IMR-90 (cell line): Measurements from ENCODE around the gene SLC25A41. TPM values are rescaled to one million over a fixed set of nuclear protein-coding genes. Genes with fewer than 3 reads are reported as not detected.
"Not testable (repeated sequence)": the region's sequence is repeated elsewhere in the genome, so short reads cannot be mapped to it uniquely, and the experiment has no call there.

Source experiments
- ATAC-seq: fragments of 200-7000 bp; cut with Tn5 transposase; 2 replicates; pipeline ENCODE4 v1.9.1; 2020; ENCODE audit warnings: low read depth, mild to moderate bottlenecking, moderate library complexity
- BruUV-seq: library from RNA; stranded (reverse); fragments of 400-500 nt; replicated peaks from 2 replicates; lab custom pipeline; 2021; lab: Mats Ljungman, UMichigan
- CTCF ChIA-PET: fragments of 300-600 bp; formaldehyde crosslinking; extraction: SDS; loops from one replicate; lab custom pipeline; 2021; ENCODE audit warnings: antibody characterized with exemption; lab: Yijun Ruan, JAX
- POLR2A ChIA-PET: fragments of 300-600 bp; sonication (Branson Sonifier 250); formaldehyde crosslinking; loops from one replicate; lab custom pipeline; 2022; ENCODE audit warnings: antibody characterized with exemption; ENCODE audit not compliant: unreplicated experiment; lab: Charles Lee
- DNase-seq: peaks from one replicate; pipeline ENCODE4 v3.0.0; 2013
- H2AFZ ChIP-seq: replicated peaks from 2 replicates; pipeline ENCODE3; 2013; ENCODE audit warnings: low read length, mild to moderate bottlenecking; ENCODE audit not compliant: poor library complexity
- H2AK5ac ChIP-seq: 2 replicates; pipeline ENCODE4 v1.6.1; 2013; ENCODE audit warnings: low read depth, low read length, inconsistent platforms
- H2AK9ac ChIP-seq: replicated peaks from 2 replicates; pipeline ENCODE3; 2013; ENCODE audit warnings: mild to moderate bottlenecking, low read depth, low read length, moderate library complexity; ENCODE audit not compliant: poor library complexity
- H2BK120ac ChIP-seq: 2 replicates; pipeline ENCODE4 v1.6.1; 2013; ENCODE audit warnings: low read depth, low read length, inconsistent platforms
- H2BK15ac ChIP-seq: 3 replicates; pipeline ENCODE4 v1.6.1; 2013; ENCODE audit warnings: low read depth, low read length, inconsistent platforms
- H2BK20ac ChIP-seq: 2 replicates; pipeline ENCODE4 v1.6.1; 2013; ENCODE audit warnings: low read depth, mild to moderate bottlenecking, inconsistent platforms, low read length, moderate library complexity
- H2BK5ac ChIP-seq: 2 replicates; pipeline ENCODE4 v1.6.1; 2013; ENCODE audit warnings: mild to moderate bottlenecking, low read depth, low read length, inconsistent platforms; ENCODE audit not compliant: poor library complexity, severe bottlenecking
- H3K14ac ChIP-seq: replicated peaks from 2 replicates; pipeline ENCODE4 v1.6.1; 2013; ENCODE audit warnings: low read depth, low read length, inconsistent platforms
- H3K18ac ChIP-seq: 2 replicates; pipeline ENCODE4 v1.6.1; 2013; ENCODE audit warnings: low read depth, low read length, control low read depth
- H3K23ac ChIP-seq: 2 replicates; pipeline ENCODE4 v1.6.1; 2013; ENCODE audit warnings: low read depth, low read length, inconsistent platforms
- H3K27ac ChIP-seq: 2 replicates; pipeline ENCODE4 v1.5.1; 2013; ENCODE audit warnings: mild to moderate bottlenecking, control low read depth, low read length; ENCODE audit not compliant: insufficient read depth
- H3K27me3 ChIP-seq: 2 replicates; pipeline ENCODE4 v1.6.1; 2013; ENCODE audit warnings: low read length; ENCODE audit not compliant: control insufficient read depth, insufficient read depth
- H3K36me3 ChIP-seq: 2 replicates; pipeline ENCODE4 v1.6.1; 2013; ENCODE audit warnings: low read length, mixed read lengths; ENCODE audit not compliant: control insufficient read depth, insufficient read depth
- H3K4ac ChIP-seq: 2 replicates; pipeline ENCODE4 v1.6.1; 2013; ENCODE audit warnings: low read depth, low read length, inconsistent platforms
- H3K4me1 ChIP-seq: 2 replicates; pipeline ENCODE4 v1.6.1; 2013; ENCODE audit warnings: low read length, mixed read lengths; ENCODE audit not compliant: control insufficient read depth, insufficient read depth
- H3K4me2 ChIP-seq: 2 replicates; pipeline ENCODE4 v1.6.1; 2013; ENCODE audit warnings: low read depth, mild to moderate bottlenecking, control low read depth, low read length, moderate library complexity
- H3K4me3 ChIP-seq: 2 replicates; pipeline ENCODE4 v1.5.1; 2013; ENCODE audit warnings: low read depth, mild to moderate bottlenecking, control low read depth, low read length, moderate library complexity; ENCODE audit not compliant: insufficient read depth
- H3K56ac ChIP-seq: 2 replicates; pipeline ENCODE4 v1.6.1; 2013; ENCODE audit warnings: low read length, inconsistent platforms; ENCODE audit not compliant: insufficient read depth; ENCODE audit errors: extremely low read depth
- H3K79me1 ChIP-seq, 2 experiments: 2 replicates each; pipeline ENCODE4 v1.6.1; 2013; ENCODE audit warnings: low read length in 2 of 2, inconsistent platforms in 1 of 2, low read depth in 1 of 2
- H3K9ac ChIP-seq: 2 replicates; pipeline ENCODE4 v1.6.1; 2013; ENCODE audit warnings: low read depth, low read length, control low read depth
- H3K9me1 ChIP-seq: 2 replicates; pipeline ENCODE4 v1.6.1; 2013; ENCODE audit warnings: low read length, inconsistent platforms; ENCODE audit not compliant: insufficient read depth
- H3K9me3 ChIP-seq: 2 replicates; pipeline ENCODE4 v1.6.1; 2013; ENCODE audit warnings: low read length; ENCODE audit not compliant: control insufficient read depth, insufficient read depth
- H4K20me1 ChIP-seq: 2 replicates; pipeline ENCODE4 v1.6.1; 2013; ENCODE audit warnings: low read length, inconsistent platforms; ENCODE audit not compliant: insufficient read depth
- H4K5ac ChIP-seq: 2 replicates; pipeline ENCODE4 v1.6.1; 2013; ENCODE audit warnings: mild to moderate bottlenecking, low read depth, low read length, control low read depth
- H4K8ac ChIP-seq, 2 experiments: 2 replicates each; pipeline ENCODE4 v1.6.1; 2013; ENCODE audit warnings: low read depth in 2 of 2, low read length in 2 of 2, control low read depth in 1 of 2, inconsistent platforms in 1 of 2
- H4K91ac ChIP-seq: 2 replicates; pipeline ENCODE4 v1.6.1; 2013; ENCODE audit warnings: low read depth, low read length, inconsistent platforms; ENCODE audit not compliant: insufficient read depth
- CHD1 ChIP-seq: IDR thresholded peaks from 2 replicates; pipeline ENCODE4 v1.6.1; 2012; ENCODE audit warnings: low read depth, low read length, improper control_type of control experiment
- FOS ChIP-seq: fragments of 150-350 bp; IDR thresholded peaks from 2 replicates; pipeline ENCODE4 v1.6.1; 2016; ENCODE audit warnings: low read depth, low read length
- USF2 ChIP-seq: fragments of 150-350 bp; IDR thresholded peaks from 2 replicates; pipeline ENCODE4 v1.6.1; 2017; ENCODE audit warnings: mild to moderate bottlenecking, antibody characterized with exemption, low read length, low read depth
- WGBS, 2 experiments: methylation state at CpG; one replicate each; pipeline versions ENCODE4 v1.1.5 to v1.1.7; 2013; ENCODE audit warnings: missing lambda C conversion rate in 2 of 2; ENCODE audit not compliant: insufficient read length in 1 of 2; ENCODE audit errors: extremely low coverage in 2 of 2; 5-methylcytosine and 5-hydroxymethylcytosine counted together
- dilution Hi-C: fragments of 300-500 bp; cut with HindIII; formaldehyde crosslinking; loops from one replicate; pipeline ENCODE4 v1.14.3; 2018; ENCODE audit warnings: low sequenced_read_pairs; ENCODE audit not compliant: unreplicated experiment
- in situ Hi-C: fragments of 300-500 bp; cut with MboI; formaldehyde crosslinking; loops from 3 replicates; pipeline ENCODE4 v1.14.3; 2019; ENCODE audit warnings: low sequenced_read_pairs, inconsistent platforms, mixed read lengths
- intact Hi-C: fragments of 100-400 bp; cut with micrococcal nuclease; formaldehyde crosslinking; loops from 2 replicates; pipeline ENCODE4 v1.10.0; 2022
- polyA plus RNA-seq, 3 experiments: library from polyadenylated mRNA; depleted of rRNA; stranded (reverse); fragments of >200 nt; gene quantifications; 2 replicates each; pipeline ENCODE4 v1.2.3, GENCODE V29; 2012; ENCODE audit warnings: low replicate concordance in 1 of 3
- total RNA-seq: library from RNA; depleted of rRNA; stranded (reverse); fragments of >200 nt; gene quantifications from 2 replicates; pipeline ENCODE4 v1.2.3, GENCODE V29; 2012

SLC25A41 gene
- total and polyA plus RNA-seq, 2 of the 4 experiments (the other 2 are of a cell fraction) = not detected

DNA sequence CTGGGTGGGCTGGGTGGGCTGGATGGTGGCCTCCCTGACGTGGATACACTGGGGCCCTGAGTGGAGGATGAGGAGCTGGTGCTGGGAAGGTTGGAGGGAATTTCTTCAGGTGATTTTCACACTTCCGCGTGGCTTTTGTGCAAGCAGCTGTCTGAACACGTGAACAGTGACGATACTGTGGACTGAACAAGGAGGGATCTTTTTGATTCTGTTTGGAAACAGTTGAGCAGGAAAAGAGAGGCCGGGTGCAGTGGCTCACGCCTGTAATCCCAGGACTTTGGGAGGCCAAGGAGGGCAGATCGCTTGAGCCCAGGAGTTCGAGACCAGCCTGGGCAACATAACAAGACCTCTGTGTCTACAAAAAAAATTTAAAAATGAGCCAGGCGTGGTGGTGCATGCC is 31.5 kb downstream of the SLC25A41 start:
- no peak overlapping the region for H3K4me3 ChIP-seq
- H4K20me1 ChIP-seq = no peaks in the 10 kb centered on the region
- no peaks in the 10 kb centered on the region for H3K9me3 ChIP-seq
- H2AK5ac ChIP-seq = no peak overlapping the region
- no peak overlapping the region for H2BK15ac ChIP-seq
- ATAC-seq (no peak), DNase-seq (no peak)
- H2BK20ac ChIP-seq = no peak overlapping the region
- H4K8ac ChIP-seq = no peak overlapping the region
- H3K4me2 ChIP-seq = no peak overlapping the region
- H4K91ac ChIP-seq = no peak overlapping the region
- no peaks in the 10 kb centered on the region for H3K4me1 ChIP-seq
- TF ChIP-seq FOS (no peak), CHD1 (no peak), USF2 (no peak)
- POLR2A ChIA-PET = no interaction called here
- no peak overlapping the region for H2BK5ac ChIP-seq
- H3K27me3 ChIP-seq = no peaks in the 10 kb centered on the region
- H3K27ac ChIP-seq = no peak overlapping the region
- no peak overlapping the region for H3K14ac ChIP-seq
- no peak overlapping the region for H2BK120ac ChIP-seq
- no peaks in the 10 kb centered on the region for H3K36me3 ChIP-seq
- no peak overlapping the region for H4K5ac ChIP-seq
- no peak overlapping the region for H3K4ac ChIP-seq
- H3K9ac ChIP-seq = no peak overlapping the region
- H3K23ac ChIP-seq = no peak overlapping the region
- no peak overlapping the region for H2AK9ac ChIP-seq
- intact Hi-C loops (no loop called here), dilution Hi-C loops (no loop called here), in situ Hi-C loops (no loop called here)
- H3K18ac ChIP-seq = no peak overlapping the region
- no peaks in the 10 kb centered on the region; the same call in 1 of the 2 replicates for H3K9me1 ChIP-seq
- 90% methylated on average over 2 of the region's 10 CpGs; no CpG with 5 or more reads in 1 of the 2 experiments for WGBS, 2 experiments
- no peak overlapping the region for H2AFZ ChIP-seq
- CTCF ChIA-PET = no interaction called here
- no peak overlapping the region for H3K56ac ChIP-seq
- no peaks in the 10 kb centered on the region for H3K79me1 ChIP-seq
- no TSS peak for BruUV-seq

GRCh38 chr19:6400062-6400944 is 33.3 kb downstream of the SLC25A41 start:
- H3K36me3 ChIP-seq, H3K4me3 ChIP-seq, H3K18ac ChIP-seq, POLR2A ChIA-PET, H3K9me3 ChIP-seq, ATAC-seq, in situ Hi-C loops, H2AK5ac ChIP-seq, H3K4me2 ChIP-seq, H2BK15ac ChIP-seq, DNase-seq, intact Hi-C loops, H3K56ac ChIP-seq, H3K4ac ChIP-seq, H2BK20ac ChIP-seq, H4K5ac ChIP-seq, CTCF ChIA-PET, H4K20me1 ChIP-seq, H4K8ac ChIP-seq, H3K9ac ChIP-seq, H3K23ac ChIP-seq, H2AK9ac ChIP-seq, BruUV-seq, H4K91ac ChIP-seq, H2BK120ac ChIP-seq, H3K27me3 ChIP-seq, H3K79me1 ChIP-seq, H3K9me1 ChIP-seq, dilution Hi-C loops, H3K14ac ChIP-seq, H3K27ac ChIP-seq, H3K4me1 ChIP-seq, H2BK5ac ChIP-seq: not testable (repeated sequence)
- peak overlapping the region; percentile 56 for H2AFZ ChIP-seq
- 94% methylated on average over 3 of the region's 23 CpGs; no CpG with 5 or more reads in 1 of the 2 experiments for WGBS, 2 experiments
